ENCODE results near the gene BHLHE40.

GRCh38 chr3:5005367-5005766, 26.1 kb downstream of the BHLHE40 start:
- TF ChIP-seq EZH2 (IDR thresholded peaks at IDR 0.05; ENCODE audit: borderline replicate concordance, low read depth, low read length, severe bottlenecking) (no peak), CTCF (IDR thresholded peaks at IDR 0.05; ENCODE audit: borderline replicate concordance, extremely low read depth, low read length, poor library complexity, severe bottlenecking) (no peak)

All from DND-41 (cell line).